Measurements from ENCODE around the gene CTIF.
A peak's percentile ranks its signal among the peaks of the same experiment; 100 is the strongest.

Gene CTIF

GRCh38 chr18:48904091-48904490 is 365.3 kb downstream of the CTIF start:
- intact Hi-C loops (cut with micrococcal nuclease), result no loop called here
- H3K27ac Mint-ChIP-seq, result peak overlapping the region; percentile 93
- peaks cover 15% of the 10 kb centered on the region for H3K9me3 Mint-ChIP-seq
- peaks cover 12% of the 10 kb centered on the region for H3K36me3 Mint-ChIP-seq (ENCODE audit: low read depth)
- no peak overlapping the region for H3K4me3 Mint-ChIP-seq
- peaks cover 77% of the 10 kb centered on the region for H3K4me1 Mint-ChIP-seq (ENCODE audit: low read depth)
- peaks cover 4% of the 10 kb centered on the region for H3K27me3 Mint-ChIP-seq

GRCh38 chr18:48904847-48905394 is 366.1 kb downstream of the CTIF start:
- Mint-ChIP-seq H3K9me3 (peaks cover 15% of the 10 kb centered on the region), H3K27me3 (peaks cover 4% of the 10 kb centered on the region), H3K36me3 (ENCODE audit: low read depth) (peaks cover 12% of the 10 kb centered on the region), H3K4me1 (ENCODE audit: low read depth) (peaks cover 71% of the 10 kb centered on the region), H3K4me3 (no peak overlapping the region), H3K27ac (peak overlapping the region; percentile 93)
- intact Hi-C loops (cut with micrococcal nuclease), result no loop called here

- H3K9me3 Mint-ChIP-seq, result peaks cover 15% of the 10 kb centered on the region
- no peak overlapping the region for H3K4me3 Mint-ChIP-seq
- H3K4me1 Mint-ChIP-seq (ENCODE audit: low read depth), result peaks cover 66% of the 10 kb centered on the region
- H3K36me3 Mint-ChIP-seq (ENCODE audit: low read depth), result peaks cover 12% of the 10 kb centered on the region
- H3K27ac Mint-ChIP-seq, result no peak overlapping the region
- intact Hi-C loops (cut with micrococcal nuclease), result no loop called here
- peaks cover 4% of the 10 kb centered on the region for H3K27me3 Mint-ChIP-seq
These were observed 366.7 kb downstream of the CTIF start for GRCh38 chr18:48905513-48905912.

- intact Hi-C loops (cut with micrococcal nuclease), result no loop called here
- Mint-ChIP-seq H3K27ac (no peak overlapping the region), H3K27me3 (peaks cover 6% of the 10 kb centered on the region), H3K4me3 (no peak overlapping the region), H3K4me1 (ENCODE audit: low read depth) (peaks cover 40% of the 10 kb centered on the region), H3K9me3 (peaks cover 15% of the 10 kb centered on the region), H3K36me3 (ENCODE audit: low read depth) (peaks cover 12% of the 10 kb centered on the region)
These were observed 370.1 kb downstream of the CTIF start for GRCh38 chr18:48908916-48909315.

GRCh38 chr18:48909721-48910120 is 370.9 kb downstream of the CTIF start:
- intact Hi-C loops (cut with micrococcal nuclease), result no loop called here
- H3K36me3 Mint-ChIP-seq (ENCODE audit: low read depth), result peaks cover 6% of the 10 kb centered on the region
- H3K9me3 Mint-ChIP-seq, result peaks cover 8% of the 10 kb centered on the region
- peaks cover 37% of the 10 kb centered on the region for H3K4me1 Mint-ChIP-seq (ENCODE audit: low read depth)
- H3K27me3 Mint-ChIP-seq, result peaks cover 4% of the 10 kb centered on the region
- H3K4me3 Mint-ChIP-seq, result no peak overlapping the region
- no peak overlapping the region for H3K27ac Mint-ChIP-seq

GRCh38 chr18:48910972-48911545 is 372.2 kb downstream of the CTIF start:
- intact Hi-C loops (cut with micrococcal nuclease), result no loop called here
- Mint-ChIP-seq H3K27ac (no peak overlapping the region), H3K36me3 (ENCODE audit: low read depth) (no peaks in the 10 kb centered on the region), H3K9me3 (no peaks in the 10 kb centered on the region), H3K4me1 (ENCODE audit: low read depth) (peaks cover 39% of the 10 kb centered on the region), H3K4me3 (no peak overlapping the region), H3K27me3 (peaks cover 5% of the 10 kb centered on the region)
